Right lobe of liver (tissue), 6 donors: Measurements from ENCODE around the gene ANOS1. TPM values are rescaled to one million over a fixed set of nuclear protein-coding genes. Genes with fewer than 3 reads are reported as not detected.

ENCODE experiments used
- ATAC-seq, 4 donors: fragments of 200-7000 bp; cut with Tn5 transposase; one replicate each; pipeline ENCODE4 v1.9.1; 2020; ENCODE audit warnings: mild to moderate bottlenecking in 4 of 4, moderate library complexity in 4 of 4
- DNase-seq, 3 donors: peaks; one replicate each; pipeline ENCODE4 v3.0.0-alpha.2; 2020
- H3K27ac ChIP-seq, 3 donors: fragments of 200-600 bp; one replicate each; pipeline ENCODE4 v1.8.0; 2022
- H3K27me3 ChIP-seq, 2 donors: fragments of 200-600 bp; one replicate each; pipeline ENCODE4 v1.8.0; 2022
- H3K36me3 ChIP-seq, 4 donors: fragments of 200-600 bp; sonication (generic) in 1 of 4; one replicate each; pipeline versions ENCODE4 v1.5.1 to v1.8.0; 2017 to 2022; ENCODE audit warnings: control low read depth in 1 of 4
- H3K4me1 ChIP-seq, 4 donors: fragments of 200-600 bp; sonication (generic) in 1 of 4; one replicate each; pipeline versions ENCODE4 v1.5.1 to v1.8.0; 2017 to 2022; ENCODE audit warnings: control low read depth in 1 of 4
- H3K4me3 ChIP-seq, 3 donors: fragments of 200-600 bp; one replicate each; pipeline ENCODE4 v1.8.0; 2022
- H3K9me3 ChIP-seq, 4 donors: fragments of 200-600 bp; sonication (generic) in 1 of 4; one replicate each; pipeline versions ENCODE4 v1.5.1 to v1.8.0; 2017 to 2022; ENCODE audit warnings: control low read depth in 1 of 4
- POLR2A ChIP-seq: fragments of 450-650 bp; IDR thresholded peaks from one replicate; pipeline ENCODE4 v1.6.1; 2017; ENCODE audit warnings: antibody characterized with exemption, mild to moderate bottlenecking
- WGBS: methylation state at CpG from one replicate; pipeline ENCODE4 v1.1.6; 2018; ENCODE audit warnings: low coverage, low lambda C conversion rate; ENCODE audit not compliant: insufficient coverage; ENCODE audit errors: missing lambda C conversion rate; 5-methylcytosine and 5-hydroxymethylcytosine counted together
- intact Hi-C, 2 donors: fragments of 100-400 bp; cut with DNase I; formaldehyde crosslinking; loops; one replicate each; pipeline versions ENCODE4 v1.11.2 to v1.14.1; 2022
- total RNA-seq, 6 experiments: library from RNA; depleted of rRNA in 2 of 6; stranded (reverse); fragments of >200 nt in 2 of 6; fragmentation: NEBNext Ultra II Directional in 3 of 6; extraction: Animal tissue kit (Norgen Biotek cat#: 25700) in 3 of 6; gene quantifications; one replicate each; pipeline versions ENCODE4 v1.1.0 to v1.2.4, GENCODE V29; 2016 to 2023
- TF ChIP-seq, protein P1 (sequence below), 4 donors: fragments of 200-600 bp in 3 of 4; fragments of 450-650 bp in 1 of 4; IDR thresholded peaks; one replicate each; pipeline versions ENCODE4 v1.5.1 to v1.8.0; 2016 to 2022; ENCODE audit warnings: antibody characterized with exemption in 4 of 4, mild to moderate bottlenecking in 2 of 4
- donor health status: DM: no; HTN: yes; CAD: no.
- donor health status: DM: no; HTN: no; CAD: no.
- donor health status: DM: no; HTN: no; CAD: no.
- donor health status: DM: no; HTN: yes; CAD: no.
- donor health status: DM: no; HTN: yes; CAD: no.

ANOS1 gene
- total RNA-seq, 6 experiments from 2014 or later, result 0.22 to 0.81 (median 0.55) TPM

DNA sequence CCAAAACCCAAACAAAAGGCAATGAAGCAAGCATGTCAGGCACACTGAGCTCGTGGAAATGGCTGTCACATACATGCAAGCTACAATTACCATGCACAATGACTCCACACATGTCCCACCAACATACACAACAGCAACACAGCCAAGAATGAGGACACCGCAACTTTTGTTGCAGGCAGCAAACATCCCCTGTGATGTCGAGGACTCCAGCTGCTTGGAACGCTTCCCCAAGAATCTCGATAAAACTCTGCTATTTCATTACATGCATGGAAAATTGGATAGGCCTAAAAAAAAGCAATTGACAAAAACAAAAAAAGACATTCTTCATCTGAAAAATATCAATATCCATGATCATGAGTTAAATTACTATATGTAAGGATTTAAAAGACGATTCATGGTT lies 11.8 kb downstream of the ANOS1 start:
- no peak overlapping the region for H3K4me3 ChIP-seq
- H3K36me3 ChIP-seq, result no peaks in the 10 kb centered on the region
- no peak overlapping the region for H3K27ac ChIP-seq
- no peak for ATAC-seq
- DNase-seq, result no peak
- no peaks in the 10 kb centered on the region for H3K27me3 ChIP-seq
- intact Hi-C loops, result no loop called here
- no peaks in the 10 kb centered on the region for H3K9me3 ChIP-seq
- WGBS, result 68% methylated on average over 6 of the region's 6 CpGs
- H3K4me1 ChIP-seq, result no peaks in the 10 kb centered on the region
- TF ChIP-seq, protein P1, sequence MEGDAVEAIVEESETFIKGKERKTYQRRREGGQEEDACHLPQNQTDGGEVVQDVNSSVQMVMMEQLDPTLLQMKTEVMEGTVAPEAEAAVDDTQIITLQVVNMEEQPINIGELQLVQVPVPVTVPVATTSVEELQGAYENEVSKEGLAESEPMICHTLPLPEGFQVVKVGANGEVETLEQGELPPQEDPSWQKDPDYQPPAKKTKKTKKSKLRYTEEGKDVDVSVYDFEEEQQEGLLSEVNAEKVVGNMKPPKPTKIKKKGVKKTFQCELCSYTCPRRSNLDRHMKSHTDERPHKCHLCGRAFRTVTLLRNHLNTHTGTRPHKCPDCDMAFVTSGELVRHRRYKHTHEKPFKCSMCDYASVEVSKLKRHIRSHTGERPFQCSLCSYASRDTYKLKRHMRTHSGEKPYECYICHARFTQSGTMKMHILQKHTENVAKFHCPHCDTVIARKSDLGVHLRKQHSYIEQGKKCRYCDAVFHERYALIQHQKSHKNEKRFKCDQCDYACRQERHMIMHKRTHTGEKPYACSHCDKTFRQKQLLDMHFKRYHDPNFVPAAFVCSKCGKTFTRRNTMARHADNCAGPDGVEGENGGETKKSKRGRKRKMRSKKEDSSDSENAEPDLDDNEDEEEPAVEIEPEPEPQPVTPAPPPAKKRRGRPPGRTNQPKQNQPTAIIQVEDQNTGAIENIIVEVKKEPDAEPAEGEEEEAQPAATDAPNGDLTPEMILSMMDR (IDR thresholded peaks at IDR 0.05), result no peak
- TF ChIP-seq POLR2A, result no peak

DNA sequence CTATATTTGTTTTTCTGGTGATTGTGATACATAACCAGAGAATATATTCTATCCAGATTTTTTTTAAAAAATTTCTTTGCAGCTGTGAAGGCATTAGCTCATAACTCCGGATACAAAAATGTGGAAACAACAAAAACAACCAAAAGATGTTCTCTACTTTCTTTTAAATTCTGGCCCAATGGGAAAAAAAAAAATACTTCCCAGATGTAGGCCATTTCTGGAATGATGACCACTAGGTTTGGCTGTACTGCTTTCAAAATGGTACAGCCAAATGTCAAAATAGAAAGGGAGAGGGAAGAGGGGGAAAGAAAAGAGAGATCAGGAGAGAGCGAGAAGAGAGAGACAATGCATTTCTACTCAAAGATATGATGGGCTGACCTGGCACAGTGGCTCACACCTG lies 14.6 kb downstream of the ANOS1 start:
- WGBS, result 68% methylated on average over 2 of the region's 2 CpGs
- H3K27me3 ChIP-seq, result no peaks in the 10 kb centered on the region
- intact Hi-C loops, result no loop called here
- no peak for TF ChIP-seq POLR2A
- TF ChIP-seq, protein P1 (IDR thresholded peaks at IDR 0.05), result no peak
- no peaks in the 10 kb centered on the region for H3K4me1 ChIP-seq
- no peak for ATAC-seq
- DNase-seq, result no peak
- H3K4me3 ChIP-seq, result no peak overlapping the region
- no peaks in the 10 kb centered on the region for H3K9me3 ChIP-seq
- H3K36me3 ChIP-seq, result no peaks in the 10 kb centered on the region
- H3K27ac ChIP-seq, result no peak overlapping the region

DNA sequence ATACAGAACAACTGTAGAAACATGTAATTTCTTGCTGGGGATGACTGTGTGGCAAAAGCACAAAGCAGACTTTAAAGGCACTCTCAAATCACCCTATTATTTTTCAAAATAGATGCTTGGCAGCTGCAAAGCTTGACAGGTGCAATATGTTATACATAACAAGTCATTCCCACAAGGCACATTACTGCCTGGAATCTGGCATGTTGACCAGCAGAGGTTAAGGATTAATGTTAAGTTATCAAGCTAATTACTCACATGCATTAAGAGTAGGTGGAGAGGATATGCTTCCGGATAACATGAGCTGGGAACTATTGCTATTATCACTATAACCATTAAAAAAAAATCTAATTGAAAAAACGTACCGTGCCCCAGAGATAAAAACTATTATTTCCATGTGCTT lies 17.8 kb downstream of the ANOS1 start:
- DNase-seq (no peak), ATAC-seq (no peak)
- H3K9me3 ChIP-seq, result no peaks in the 10 kb centered on the region
- intact Hi-C loops, result no loop called here
- no peaks in the 10 kb centered on the region for H3K27me3 ChIP-seq
- H3K4me3 ChIP-seq, result no peak overlapping the region
- TF ChIP-seq POLR2A, result no peak
- TF ChIP-seq, protein P1 (IDR thresholded peaks at IDR 0.05), result no peak
- H3K27ac ChIP-seq, result no peak overlapping the region
- WGBS, result 46% methylated on average over 3 of the region's 3 CpGs
- H3K4me1 ChIP-seq, result no peaks in the 10 kb centered on the region
- H3K36me3 ChIP-seq, result no peaks in the 10 kb centered on the region

DNA sequence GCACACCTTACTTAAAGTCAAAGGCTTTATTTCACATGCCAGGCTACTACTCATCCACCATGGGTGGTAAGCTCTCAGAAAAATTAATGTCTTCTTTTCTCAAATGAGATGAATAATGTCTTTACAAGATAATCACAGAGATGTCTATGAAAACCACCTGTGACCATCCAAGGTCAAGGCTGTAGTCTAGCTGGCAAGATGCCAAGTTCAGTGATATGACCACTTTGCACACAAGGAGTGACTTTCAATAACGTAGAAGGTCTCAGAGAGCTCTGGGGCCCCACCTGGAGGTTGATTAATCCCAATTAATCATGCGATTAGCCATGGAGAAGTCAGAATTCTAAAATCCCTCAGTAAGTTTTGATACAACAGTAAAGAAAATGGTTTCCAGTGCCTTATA lies 20.5 kb downstream of the ANOS1 start:
- Histone ChIP-seq H3K9me3 (no peaks in the 10 kb centered on the region), H3K4me3 (no peak overlapping the region), H3K4me1 (no peaks in the 10 kb centered on the region), H3K27me3 (no peaks in the 10 kb centered on the region), H3K27ac (no peak overlapping the region), H3K36me3 (no peaks in the 10 kb centered on the region)
- no peak for ATAC-seq
- 60% methylated on average over 2 of the region's 2 CpGs for WGBS
- no peak for TF ChIP-seq POLR2A
- TF ChIP-seq, protein P1 (IDR thresholded peaks at IDR 0.05), result no peak
- intact Hi-C loops, result no loop called here
- no peak for DNase-seq

DNA sequence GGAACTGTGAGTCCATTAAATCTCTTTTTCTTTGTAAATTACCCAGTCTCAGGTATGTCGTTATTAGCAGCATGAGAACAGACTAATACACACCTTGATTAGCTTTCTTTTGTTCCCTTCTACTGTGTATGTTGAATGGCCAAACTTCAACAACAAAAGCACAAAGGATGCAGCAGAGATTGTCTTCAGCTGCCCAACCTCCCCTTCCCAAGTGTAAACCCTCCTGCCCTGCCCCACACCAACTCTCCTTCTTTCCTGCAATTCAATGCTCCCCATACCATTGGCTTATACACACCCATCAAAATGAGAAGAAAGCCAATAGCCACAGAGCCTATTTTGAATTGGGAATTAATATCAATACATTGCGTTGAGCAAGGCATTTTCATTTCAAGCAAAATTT lies 27.8 kb downstream of the ANOS1 start:
- TF ChIP-seq POLR2A, result no peak
- TF ChIP-seq, protein P1 (IDR thresholded peaks at IDR 0.05), result no peak
- no peak for ATAC-seq
- Histone ChIP-seq H3K36me3 (no peaks in the 10 kb centered on the region), H3K27ac (no peak overlapping the region), H3K4me1 (no peaks in the 10 kb centered on the region), H3K27me3 (peaks cover 0 to 8% of the 10 kb centered on the region in 2 donors), H3K9me3 (no peaks in the 10 kb centered on the region), H3K4me3 (no peak overlapping the region)
- 49% methylated on average over 2 of the region's 2 CpGs for WGBS
- DNase-seq, result no peak
- intact Hi-C loops, result no loop called here
